Measurements from ENCODE around the gene TRIM45.
"Not testable (repeated sequence)": the region's sequence is repeated elsewhere in the genome, so short reads cannot be mapped to it uniquely, and the experiment has no call there.

- not testable (repeated sequence) for TF ChIP-seq CTCF (IDR thresholded peaks at IDR 0.05; ENCODE audit: insufficient read depth, low read length); POLR2AphosphoS5 (IDR thresholded peaks at IDR 0.05; ENCODE audit: low read depth)
Measured at GRCh38 chr1:117101858-117102257, 19.7 kb downstream of the TRIM45 start.

Measured in HL-60 (cell line).